ENCODE results near the gene GFOD1.

The GFOD1 gene

DNA sequence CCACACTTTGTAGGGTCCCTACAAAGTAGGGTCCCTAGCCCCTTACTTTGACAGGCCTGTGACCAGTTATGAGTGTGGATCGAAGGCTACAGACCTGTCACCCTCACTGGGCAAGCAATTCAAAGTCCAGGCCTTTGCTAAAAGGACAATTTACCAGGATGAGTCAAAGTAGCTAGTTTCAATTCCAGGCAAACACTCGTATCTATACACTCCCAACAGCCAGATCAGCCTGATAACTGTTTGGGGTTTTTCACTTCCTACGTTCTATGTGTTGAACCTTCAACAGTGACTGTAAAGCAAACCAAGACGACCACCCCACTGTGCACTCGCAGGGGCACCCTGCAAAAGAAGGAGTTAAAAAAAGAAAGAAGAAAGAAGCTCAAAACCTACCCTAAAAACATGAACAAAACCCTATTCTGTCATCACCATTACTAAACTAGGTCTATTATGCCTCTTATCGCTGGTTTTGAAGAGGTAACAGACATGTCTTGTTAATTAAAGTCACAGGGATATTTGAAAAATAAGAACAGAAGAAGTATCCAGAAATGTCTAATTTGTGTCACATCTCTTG is 3.2 kb downstream of the GFOD1 start:
- H3K36me3 ChIP-seq (ENCODE audit: insufficient read depth) = no peaks in the 10 kb centered on the region
- no peak overlapping the region for H3K4me3 ChIP-seq (IDR thresholded peaks at IDR 0.05; ENCODE audit: insufficient read depth, low read depth, low read length)
- TF ChIP-seq, protein P1, sequence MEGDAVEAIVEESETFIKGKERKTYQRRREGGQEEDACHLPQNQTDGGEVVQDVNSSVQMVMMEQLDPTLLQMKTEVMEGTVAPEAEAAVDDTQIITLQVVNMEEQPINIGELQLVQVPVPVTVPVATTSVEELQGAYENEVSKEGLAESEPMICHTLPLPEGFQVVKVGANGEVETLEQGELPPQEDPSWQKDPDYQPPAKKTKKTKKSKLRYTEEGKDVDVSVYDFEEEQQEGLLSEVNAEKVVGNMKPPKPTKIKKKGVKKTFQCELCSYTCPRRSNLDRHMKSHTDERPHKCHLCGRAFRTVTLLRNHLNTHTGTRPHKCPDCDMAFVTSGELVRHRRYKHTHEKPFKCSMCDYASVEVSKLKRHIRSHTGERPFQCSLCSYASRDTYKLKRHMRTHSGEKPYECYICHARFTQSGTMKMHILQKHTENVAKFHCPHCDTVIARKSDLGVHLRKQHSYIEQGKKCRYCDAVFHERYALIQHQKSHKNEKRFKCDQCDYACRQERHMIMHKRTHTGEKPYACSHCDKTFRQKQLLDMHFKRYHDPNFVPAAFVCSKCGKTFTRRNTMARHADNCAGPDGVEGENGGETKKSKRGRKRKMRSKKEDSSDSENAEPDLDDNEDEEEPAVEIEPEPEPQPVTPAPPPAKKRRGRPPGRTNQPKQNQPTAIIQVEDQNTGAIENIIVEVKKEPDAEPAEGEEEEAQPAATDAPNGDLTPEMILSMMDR (conservative IDR thresholded peaks at IDR 0.05; ENCODE audit: low read depth, low read length) = no peak
- no peak overlapping the region for H3K27ac ChIP-seq
- no peak overlapping the region for H2AFZ ChIP-seq (ENCODE audit: low read depth)
- H3K4me1 ChIP-seq (ENCODE audit: low read depth, poor library complexity, severe bottlenecking) = peaks cover 11% of the 10 kb centered on the region
- no peak overlapping the region for H3K4me2 ChIP-seq
- H3K27me3 ChIP-seq (ENCODE audit: insufficient read depth, low read depth) = no peaks in the 10 kb centered on the region
- no peak overlapping the region for H3K9ac ChIP-seq
- H3K79me2 ChIP-seq (ENCODE audit: insufficient read depth, low read depth) = peaks cover 12% of the 10 kb centered on the region; the same call in 1 of the 2 replicates
- H4K20me1 ChIP-seq (ENCODE audit: insufficient read depth) = no peaks in the 10 kb centered on the region

DNA sequence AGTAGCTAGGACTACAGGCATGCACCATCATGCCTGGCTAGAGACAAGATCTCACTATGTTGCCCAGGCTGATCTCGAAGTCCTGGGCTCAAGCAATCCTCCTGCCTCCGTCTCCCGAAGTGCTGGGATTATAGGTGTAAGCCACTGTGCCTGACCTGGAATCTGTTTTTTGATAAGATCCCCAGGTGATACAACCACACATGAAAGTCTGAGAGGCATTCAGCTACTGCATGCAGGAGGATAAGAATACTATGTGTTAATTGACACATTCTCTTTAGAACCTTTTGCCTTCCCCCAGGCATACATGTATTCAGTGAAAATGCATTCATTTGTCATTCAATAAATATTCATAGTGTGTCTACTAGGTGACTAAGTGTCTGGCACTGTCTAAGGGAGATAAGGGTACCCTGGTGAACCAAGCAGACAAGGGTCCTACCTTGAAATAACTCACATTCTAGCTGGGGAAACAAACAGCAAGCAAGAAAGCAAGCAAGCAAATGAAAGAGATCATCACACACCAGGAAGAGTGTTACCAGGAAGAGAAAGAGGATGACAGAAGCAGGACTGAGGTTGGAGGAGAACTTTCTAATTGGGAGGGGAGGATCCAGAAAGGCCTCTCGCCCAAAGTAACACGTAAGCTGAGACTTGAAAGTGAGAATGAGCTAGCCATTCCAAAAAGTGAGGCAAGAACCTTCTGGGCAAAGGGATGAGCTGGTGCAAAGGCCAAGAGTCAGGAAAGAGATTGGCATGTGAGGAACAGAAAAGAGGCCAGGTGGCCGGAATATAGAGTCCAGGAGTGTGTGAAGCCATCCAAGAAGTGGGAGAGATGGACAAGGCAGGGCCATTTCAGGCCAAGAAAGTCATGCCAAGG is 6.5 kb downstream of the GFOD1 start:
- H2AFZ ChIP-seq (ENCODE audit: low read depth) = no peak overlapping the region
- H3K79me2 ChIP-seq (ENCODE audit: insufficient read depth, low read depth) = peaks cover 12% of the 10 kb centered on the region; the same call in 1 of the 2 replicates
- peaks cover 16% of the 10 kb centered on the region for H3K4me1 ChIP-seq (ENCODE audit: low read depth, poor library complexity, severe bottlenecking)
- no peaks in the 10 kb centered on the region for H3K27me3 ChIP-seq (ENCODE audit: insufficient read depth, low read depth)
- no peak overlapping the region for H3K27ac ChIP-seq
- no peak overlapping the region for H3K4me2 ChIP-seq
- no peak overlapping the region for H3K9ac ChIP-seq
- no peaks in the 10 kb centered on the region for H3K36me3 ChIP-seq (ENCODE audit: insufficient read depth)
- H4K20me1 ChIP-seq (ENCODE audit: insufficient read depth) = no peaks in the 10 kb centered on the region
- no peak overlapping the region for H3K4me3 ChIP-seq (IDR thresholded peaks at IDR 0.05; ENCODE audit: insufficient read depth, low read depth, low read length)
- TF ChIP-seq, protein P1 (conservative IDR thresholded peaks at IDR 0.05; ENCODE audit: low read depth, low read length) = no peak

DNA sequence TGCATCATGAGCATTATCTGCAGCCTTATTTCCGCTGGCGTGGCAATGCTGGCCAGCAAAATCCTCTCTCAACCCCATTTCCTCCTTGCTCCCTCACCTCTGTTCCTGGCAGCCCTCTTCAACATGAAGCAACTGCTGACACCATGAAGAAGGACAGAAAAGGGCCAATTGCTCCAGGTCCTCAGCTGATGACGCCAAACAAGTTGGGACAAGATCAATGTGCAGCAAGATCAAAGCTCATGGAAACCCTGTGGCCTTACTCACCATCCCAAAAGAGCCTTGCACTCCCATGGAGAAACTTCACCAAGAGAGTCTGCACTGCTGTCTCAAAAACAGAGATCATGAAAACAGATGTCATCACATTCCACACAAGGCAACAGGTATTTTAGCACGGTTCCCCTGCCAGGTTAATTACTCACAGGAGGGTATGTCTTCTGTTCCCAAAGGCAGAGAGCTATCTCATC is 7.4 kb downstream of the GFOD1 start:
- Histone ChIP-seq H3K36me3 (ENCODE audit: insufficient read depth) (no peaks in the 10 kb centered on the region), H3K27me3 (ENCODE audit: insufficient read depth, low read depth) (no peaks in the 10 kb centered on the region), H3K9ac (no peak overlapping the region), H3K27ac (no peak overlapping the region), H4K20me1 (ENCODE audit: insufficient read depth) (no peaks in the 10 kb centered on the region), H3K4me3 (IDR thresholded peaks at IDR 0.05; ENCODE audit: insufficient read depth, low read depth, low read length) (no peak overlapping the region), H3K4me2 (no peak overlapping the region), H3K4me1 (ENCODE audit: low read depth, poor library complexity, severe bottlenecking) (peaks cover 10% of the 10 kb centered on the region), H2AFZ (ENCODE audit: low read depth) (no peak overlapping the region), H3K79me2 (ENCODE audit: insufficient read depth, low read depth) (peaks cover 10% of the 10 kb centered on the region; the same call in 1 of the 2 replicates)
- TF ChIP-seq, protein P1 (conservative IDR thresholded peaks at IDR 0.05; ENCODE audit: low read depth, low read length) = no peak

DNA sequence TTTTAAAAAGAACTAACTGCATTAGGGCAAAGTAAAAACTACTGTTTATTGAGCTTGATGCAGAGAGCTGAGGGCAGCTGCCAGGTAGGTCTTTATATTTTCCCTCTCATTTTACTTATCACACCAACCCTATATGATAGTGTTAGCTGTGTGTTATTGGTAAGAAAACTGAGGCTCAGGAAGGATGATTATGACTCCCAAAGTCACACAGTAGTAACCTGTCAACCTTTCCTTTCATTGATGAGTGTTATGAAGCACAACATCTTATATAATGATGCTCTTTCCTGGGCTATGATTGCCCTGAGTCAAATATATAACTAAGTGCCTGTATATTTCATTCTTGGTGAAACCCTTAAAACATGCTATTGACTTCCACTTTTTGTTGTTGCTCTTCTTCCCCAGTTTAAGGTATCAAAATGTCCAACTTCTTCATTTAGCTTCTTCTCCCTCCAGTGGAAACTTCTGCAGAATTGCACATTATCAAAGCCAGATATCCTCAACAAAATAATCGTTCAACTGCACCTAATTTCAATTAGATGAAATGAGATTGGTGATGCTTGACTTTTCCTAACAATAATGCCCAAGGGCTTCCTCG is 8.1 kb downstream of the GFOD1 start:
- H3K4me1 ChIP-seq (ENCODE audit: low read depth, poor library complexity, severe bottlenecking) = peaks cover 5% of the 10 kb centered on the region
- peaks cover 3% of the 10 kb centered on the region; the same call in 1 of the 2 replicates for H3K79me2 ChIP-seq (ENCODE audit: insufficient read depth, low read depth)
- TF ChIP-seq, protein P1 (conservative IDR thresholded peaks at IDR 0.05; ENCODE audit: low read depth, low read length) = no peak
- H3K9ac ChIP-seq = no peak overlapping the region
- H3K4me2 ChIP-seq = no peak overlapping the region
- no peak overlapping the region for H2AFZ ChIP-seq (ENCODE audit: low read depth)
- no peak overlapping the region for H3K27ac ChIP-seq
- H4K20me1 ChIP-seq (ENCODE audit: insufficient read depth) = no peaks in the 10 kb centered on the region
- H3K4me3 ChIP-seq (IDR thresholded peaks at IDR 0.05; ENCODE audit: insufficient read depth, low read depth, low read length) = no peak overlapping the region
- no peaks in the 10 kb centered on the region for H3K36me3 ChIP-seq (ENCODE audit: insufficient read depth)
- no peaks in the 10 kb centered on the region for H3K27me3 ChIP-seq (ENCODE audit: insufficient read depth, low read depth)
